Type B pancreatic cell (in vitro differentiated cells): ENCODE measurements around the gene STX8. TPM values are rescaled to one million over a fixed set of nuclear protein-coding genes. Genes with fewer than 3 reads are reported as not detected.

Experiments used
- DNase-seq: peaks from one replicate; pipeline ENCODE4 v3.0.0; 2021; ENCODE audit warnings: mixed read lengths; ENCODE audit not compliant: unreplicated experiment; ENCODE audit errors: extremely low spot score
- H3K27ac Mint-ChIP-seq: 2 replicates; pipeline ENCODE4 v1.8.0; 2021; ENCODE audit warnings: mild to moderate bottlenecking, mixed read lengths
- H3K27me3 Mint-ChIP-seq: 2 replicates; pipeline ENCODE4 v1.8.0; 2021; ENCODE audit warnings: mixed read lengths
- H3K36me3 Mint-ChIP-seq: 2 replicates; pipeline ENCODE4 v1.8.0; 2021; ENCODE audit warnings: mixed read lengths
- H3K4me1 Mint-ChIP-seq: one replicate; pipeline ENCODE4 v1.8.0; 2021; ENCODE audit warnings: mixed read lengths; ENCODE audit not compliant: unreplicated experiment
- H3K4me3 Mint-ChIP-seq: 2 replicates; pipeline ENCODE4 v1.8.0; 2021; ENCODE audit warnings: mild to moderate bottlenecking, mixed read lengths
- H3K9me3 Mint-ChIP-seq: 2 replicates; pipeline ENCODE4 v1.8.0; 2021; ENCODE audit warnings: mixed read lengths
- CTCF ChIP-seq: fragments of 200-600 bp; sonication (generic); conservative IDR thresholded peaks from 2 replicates; pipeline ENCODE4 v1.5.0; 2021; ENCODE audit warnings: antibody characterized with exemption, mild to moderate bottlenecking
- total RNA-seq: library from RNA; stranded (reverse); gene quantifications from 2 replicates; pipeline ENCODE4 v1.2.1, GENCODE V29; 2021; ENCODE audit warnings: low replicate concordance

STX8 gene
- total RNA-seq, 1 donor from 2014 or later: 59.3 TPM

GRCh38 chr17:9286434-9286833 lies 289.2 kb downstream of the STX8 start:
- peaks cover 23% of the 10 kb centered on the region for H3K4me1 Mint-ChIP-seq
- no peaks in the 10 kb centered on the region for H3K27me3 Mint-ChIP-seq
- H3K4me3 Mint-ChIP-seq: no peak overlapping the region
- TF ChIP-seq CTCF: no peak
- no peaks in the 10 kb centered on the region for H3K36me3 Mint-ChIP-seq
- no peak for DNase-seq
- no peak overlapping the region for H3K27ac Mint-ChIP-seq
- no peaks in the 10 kb centered on the region for H3K9me3 Mint-ChIP-seq

GRCh38 chr17:9285602-9286427 lies 289.8 kb downstream of the STX8 start:
- peaks cover 2% of the 10 kb centered on the region for H3K36me3 Mint-ChIP-seq
- TF ChIP-seq CTCF: no peak
- no peak for DNase-seq
- no peaks in the 10 kb centered on the region for H3K27me3 Mint-ChIP-seq
- H3K4me3 Mint-ChIP-seq: no peak overlapping the region
- peaks cover 23% of the 10 kb centered on the region for H3K4me1 Mint-ChIP-seq
- no peak overlapping the region for H3K27ac Mint-ChIP-seq
- H3K9me3 Mint-ChIP-seq: no peaks in the 10 kb centered on the region

- H3K27ac Mint-ChIP-seq: no peak overlapping the region
- peaks cover 23% of the 10 kb centered on the region for H3K4me1 Mint-ChIP-seq
- no peak overlapping the region for H3K4me3 Mint-ChIP-seq
These were observed 290.7 kb downstream of the STX8 start for GRCh38 chr17:9284884-9285283.

GRCh38 chr17:9283909-9284308 lies 291.7 kb downstream of the STX8 start:
- no peaks in the 10 kb centered on the region for H3K9me3 Mint-ChIP-seq
- TF ChIP-seq CTCF: no peak
- H3K4me3 Mint-ChIP-seq: no peak overlapping the region
- no peak overlapping the region for H3K27ac Mint-ChIP-seq
- DNase-seq: no peak
- H3K27me3 Mint-ChIP-seq: no peaks in the 10 kb centered on the region
- H3K36me3 Mint-ChIP-seq: peaks cover 4% of the 10 kb centered on the region
- H3K4me1 Mint-ChIP-seq: peaks cover 23% of the 10 kb centered on the region

More at GRCh38 chr17:9284884-9285283, 290.7 kb downstream of the STX8 start:
- Mint-ChIP-seq H3K27me3 (no peaks in the 10 kb centered on the region), H3K36me3 (peaks cover 4% of the 10 kb centered on the region), H3K9me3 (no peaks in the 10 kb centered on the region)
- no peak for TF ChIP-seq CTCF
- DNase-seq: no peak

- no peak for DNase-seq
- TF ChIP-seq CTCF: no peak
- H3K27me3 Mint-ChIP-seq: no peaks in the 10 kb centered on the region
- H3K36me3 Mint-ChIP-seq: peaks cover 8% of the 10 kb centered on the region
- no peak overlapping the region for H3K27ac Mint-ChIP-seq
- no peaks in the 10 kb centered on the region for H3K9me3 Mint-ChIP-seq
- no peak overlapping the region for H3K4me3 Mint-ChIP-seq
- H3K4me1 Mint-ChIP-seq: peaks cover 9% of the 10 kb centered on the region
These were observed 295.7 kb downstream of the STX8 start for GRCh38 chr17:9279893-9280292.
